AG09319 (cell line): ENCODE data around the gene BRWD1.

Source experiments
- DNase-seq: peaks from one replicate; pipeline ENCODE4 v3.0.0-alpha.2; 2010; ENCODE audit warnings: low read depth; ENCODE audit errors: extremely low read depth
- CTCF ChIP-seq: IDR thresholded peaks from 2 replicates; pipeline ENCODE4 v1.5.1; 2011; ENCODE audit warnings: low read depth, mild to moderate bottlenecking, inconsistent platforms, low read length, moderate library complexity

BRWD1 gene

GRCh38 chr21:39215078-39215477, 98.4 kb downstream of the BRWD1 start:
- no peak for TF ChIP-seq CTCF
- no peak for DNase-seq

- no peak for TF ChIP-seq CTCF
- DNase-seq, result no peak
These were observed 104.1 kb downstream of the BRWD1 start for GRCh38 chr21:39209334-39209688.

- DNase-seq, result no peak
- TF ChIP-seq CTCF, result no peak
These were observed 104.7 kb downstream of the BRWD1 start for GRCh38 chr21:39208624-39209333.

GRCh38 chr21:39204134-39204533, 109.3 kb downstream of the BRWD1 start:
- DNase-seq, result no peak
- TF ChIP-seq CTCF, result no peak

- no peak for DNase-seq
- no peak for TF ChIP-seq CTCF
These were observed 114.6 kb downstream of the BRWD1 start for GRCh38 chr21:39198800-39199199.

GRCh38 chr21:39197448-39198233, 115.8 kb downstream of the BRWD1 start:
- no peak for TF ChIP-seq CTCF
- no peak for DNase-seq

GRCh38 chr21:39196838-39197237, 116.6 kb downstream of the BRWD1 start:
- TF ChIP-seq CTCF, result no peak
- no peak for DNase-seq
